HG02763 (cell line): ENCODE measurements around the gene PRAMEF13.
"Not testable (repeated sequence)": the region's sequence is repeated elsewhere in the genome, so short reads cannot be mapped to it uniquely, and the experiment has no call there.

ENCODE experiments used
- ATAC-seq: cut with Tn5 transposase; IDR thresholded peaks from one replicate; pipeline ENCODE4 v1.9.1; 2021; ENCODE audit warnings: mild to moderate bottlenecking, moderate library complexity; ENCODE audit not compliant: unreplicated experiment

Gene PRAMEF13

GRCh38 chr1:13208712-13209111 is 7.5 kb upstream of the PRAMEF13 start:
- not testable (repeated sequence) for ATAC-seq

GRCh38 chr1:13171548-13171947 is 29.7 kb downstream of the PRAMEF13 start, which contains the start of gene PRAMEF9:
Gene PRAMEF9 (plus strand): TSS chr1:13171848. CDS start chr1:13175281, 3,433 bp downstream.
- ATAC-seq = not testable (repeated sequence)

- not testable (repeated sequence) for ATAC-seq
Measured at GRCh38 chr1:13165531-13165930, 35.7 kb downstream of the PRAMEF13 start, which contains the start of gene HNRNPCL4. Gene HNRNPCL4 (minus strand): TSS chr1:13165631. CDS start chr1:13165467, 164 bp downstream.

GRCh38 chr1:13155909-13156308 is 45.3 kb downstream of the PRAMEF13 start, which contains the start of gene PRAMEF26:
Gene PRAMEF26 (minus strand): TSS chr1:13156009. CDS start chr1:13153095, 2,914 bp downstream.
- not testable (repeated sequence) for ATAC-seq
